ENCODE measurements around the gene EFCAB7.

The EFCAB7 gene

GRCh38 chr1:63497577-63497976 is 25.7 kb upstream of the EFCAB7 start:
- Histone ChIP-seq H3K9me3 (no peaks in the 10 kb centered on the region), H3K4me1 (ENCODE audit: control insufficient read depth in 1 of 2, insufficient read depth in 1 of 2, low read depth in 1 of 2, low read length in 1 of 2) (no peaks in the 10 kb centered on the region), H3K36me3 (no peaks in the 10 kb centered on the region), H3K27ac (no peak overlapping the region), H3K27me3 (no peaks in the 10 kb centered on the region), H3K4me3 (ENCODE audit: low read depth in 1 of 2, low read length in 1 of 2) (no peak overlapping the region)
- no peak for TF ChIP-seq CTCF (IDR thresholded peaks at IDR 0.05)

- H3K27me3 ChIP-seq: no peaks in the 10 kb centered on the region
- no peak overlapping the region for H3K4me3 ChIP-seq (ENCODE audit: low read depth in 1 of 2, low read length in 1 of 2)
- no peaks in the 10 kb centered on the region for H3K4me1 ChIP-seq (ENCODE audit: control insufficient read depth in 1 of 2, insufficient read depth in 1 of 2, low read depth in 1 of 2, low read length in 1 of 2)
- H3K9me3 ChIP-seq: no peaks in the 10 kb centered on the region
- H3K27ac ChIP-seq: no peak overlapping the region
- H3K36me3 ChIP-seq: no peaks in the 10 kb centered on the region
- TF ChIP-seq CTCF (IDR thresholded peaks at IDR 0.05): no peak
These were observed 25.2 kb upstream of the EFCAB7 start for GRCh38 chr1:63498106-63498505.

- Histone ChIP-seq H3K27ac (no peak overlapping the region), H3K36me3 (no peaks in the 10 kb centered on the region), H3K27me3 (no peaks in the 10 kb centered on the region), H3K9me3 (no peaks in the 10 kb centered on the region), H3K4me3 (ENCODE audit: low read depth in 1 of 2, low read length in 1 of 2) (no peak overlapping the region), H3K4me1 (ENCODE audit: control insufficient read depth in 1 of 2, insufficient read depth in 1 of 2, low read depth in 1 of 2, low read length in 1 of 2) (no peaks in the 10 kb centered on the region)
- no peak for TF ChIP-seq CTCF (IDR thresholded peaks at IDR 0.05)
These were observed 22.1 kb upstream of the EFCAB7 start for GRCh38 chr1:63501256-63501655.

GRCh38 chr1:63506782-63507181 is 16.5 kb upstream of the EFCAB7 start:
- Histone ChIP-seq H3K4me3 (ENCODE audit: low read depth in 1 of 2, low read length in 1 of 2) (no peak overlapping the region), H3K9me3 (no peaks in the 10 kb centered on the region), H3K4me1 (ENCODE audit: control insufficient read depth in 1 of 2, insufficient read depth in 1 of 2, low read depth in 1 of 2, low read length in 1 of 2) (no peaks in the 10 kb centered on the region), H3K27ac (no peak overlapping the region), H3K36me3 (no peaks in the 10 kb centered on the region), H3K27me3 (no peaks in the 10 kb centered on the region)
- no peak for TF ChIP-seq CTCF (IDR thresholded peaks at IDR 0.05)

- H3K9me3 ChIP-seq: no peaks in the 10 kb centered on the region
- H3K4me3 ChIP-seq (ENCODE audit: low read depth in 1 of 2, low read length in 1 of 2): no peak overlapping the region
- no peaks in the 10 kb centered on the region for H3K36me3 ChIP-seq
- H3K4me1 ChIP-seq (ENCODE audit: control insufficient read depth in 1 of 2, insufficient read depth in 1 of 2, low read depth in 1 of 2, low read length in 1 of 2): no peaks in the 10 kb centered on the region
- no peak for TF ChIP-seq CTCF (IDR thresholded peaks at IDR 0.05)
- H3K27me3 ChIP-seq: no peaks in the 10 kb centered on the region
- H3K27ac ChIP-seq: no peak overlapping the region
These were observed 13.6 kb upstream of the EFCAB7 start for GRCh38 chr1:63509718-63510117.

- TF ChIP-seq CTCF (IDR thresholded peaks at IDR 0.05): no peak
- Histone ChIP-seq H3K9me3 (no peaks in the 10 kb centered on the region), H3K36me3 (no peaks in the 10 kb centered on the region), H3K27me3 (no peaks in the 10 kb centered on the region), H3K27ac (no peak overlapping the region), H3K4me3 (ENCODE audit: low read depth in 1 of 2, low read length in 1 of 2) (no peak overlapping the region), H3K4me1 (ENCODE audit: control insufficient read depth in 1 of 2, insufficient read depth in 1 of 2, low read depth in 1 of 2, low read length in 1 of 2) (no peaks in the 10 kb centered on the region)
These were observed 10.7 kb upstream of the EFCAB7 start for GRCh38 chr1:63512584-63512983.

All from neutrophil (primary cell).